Measurements from ENCODE around the gene TLN1. TPM values are rescaled to one million over a fixed set of nuclear protein-coding genes. Genes with fewer than 3 reads are reported as not detected.

The TLN1 gene
- total and polyA plus RNA-seq, 2 of the 8 experiments (the other 6 are each of a cell fraction or from before 2014, with no cell fraction given): 28.1 to 90.1 TPM

DNA sequence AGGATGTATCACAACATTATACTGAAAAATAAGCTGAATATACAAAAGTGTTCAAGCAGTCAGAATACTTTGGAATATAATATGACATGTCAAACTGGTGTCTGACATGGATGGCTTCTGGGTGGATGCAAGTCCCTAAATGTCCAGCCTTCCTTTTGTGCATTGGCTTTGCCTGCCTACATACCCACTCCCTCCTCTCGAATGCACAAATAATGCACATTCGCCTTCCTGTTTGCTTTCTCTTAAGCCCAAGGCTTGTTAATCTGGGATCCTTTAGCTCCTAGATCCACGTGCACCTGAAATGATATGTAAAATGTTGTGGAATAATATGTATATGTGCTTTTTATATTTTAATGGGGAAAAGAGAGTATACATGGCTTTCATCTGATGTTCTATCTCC lies 46.5 kb upstream of the TLN1 start:
- 91% methylated on average over 3 of the region's 3 CpGs; no CpG with 5 or more reads in 1 of the 2 experiments for WGBS, 2 experiments (ENCODE audit: extremely low coverage in 1 of 2, insufficient coverage in 1 of 2, insufficient read length in 1 of 2, insufficient replicate concordance in 2 of 2, low coverage in 1 of 2, low lambda C conversion rate in 2 of 2, missing lambda C conversion rate in 1 of 2)

More for the DNA sequence above, 46.5 kb upstream of the TLN1 start:
- no peak overlapping the region for H4K8ac ChIP-seq (ENCODE audit: extremely low read depth, insufficient read depth, low read length)
- H3K14ac ChIP-seq (ENCODE audit: insufficient read length): no peak overlapping the region
- no peaks in the 10 kb centered on the region for H3K79me1 ChIP-seq (ENCODE audit: low read depth, low read length)
- no peak for TF ChIP-seq RFX5 (IDR thresholded peaks at IDR 0.05; ENCODE audit: borderline replicate concordance, low read depth, low read length)
- TF ChIP-seq, protein P1, sequence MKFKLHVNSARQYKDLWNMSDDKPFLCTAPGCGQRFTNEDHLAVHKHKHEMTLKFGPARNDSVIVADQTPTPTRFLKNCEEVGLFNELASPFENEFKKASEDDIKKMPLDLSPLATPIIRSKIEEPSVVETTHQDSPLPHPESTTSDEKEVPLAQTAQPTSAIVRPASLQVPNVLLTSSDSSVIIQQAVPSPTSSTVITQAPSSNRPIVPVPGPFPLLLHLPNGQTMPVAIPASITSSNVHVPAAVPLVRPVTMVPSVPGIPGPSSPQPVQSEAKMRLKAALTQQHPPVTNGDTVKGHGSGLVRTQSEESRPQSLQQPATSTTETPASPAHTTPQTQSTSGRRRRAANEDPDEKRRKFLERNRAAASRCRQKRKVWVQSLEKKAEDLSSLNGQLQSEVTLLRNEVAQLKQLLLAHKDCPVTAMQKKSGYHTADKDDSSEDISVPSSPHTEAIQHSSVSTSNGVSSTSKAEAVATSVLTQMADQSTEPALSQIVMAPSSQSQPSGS (IDR thresholded peaks at IDR 0.05; ENCODE audit: low read length): no peak
- TF ChIP-seq KDM4A (IDR thresholded peaks at IDR 0.05; ENCODE audit: low read depth, low read length, severe bottlenecking): no peak
- no peak for TF ChIP-seq SIRT6 (IDR thresholded peaks at IDR 0.05; ENCODE audit: low read length)
- no peak for TF ChIP-seq FOSL1 (IDR thresholded peaks at IDR 0.05; ENCODE audit: insufficient read depth, low read depth, low read length)
- TF ChIP-seq GTF2F1 (IDR thresholded peaks at IDR 0.05; ENCODE audit: borderline replicate concordance, low read depth, low read length): no peak
- no peak for TF ChIP-seq HDAC6 (IDR thresholded peaks at IDR 0.05; ENCODE audit: low read depth, low read length)
- no peak for TF ChIP-seq EGR1 (IDR thresholded peaks at IDR 0.05; ENCODE audit: borderline replicate concordance, low read depth, low read length)
- TF ChIP-seq, protein P2, sequence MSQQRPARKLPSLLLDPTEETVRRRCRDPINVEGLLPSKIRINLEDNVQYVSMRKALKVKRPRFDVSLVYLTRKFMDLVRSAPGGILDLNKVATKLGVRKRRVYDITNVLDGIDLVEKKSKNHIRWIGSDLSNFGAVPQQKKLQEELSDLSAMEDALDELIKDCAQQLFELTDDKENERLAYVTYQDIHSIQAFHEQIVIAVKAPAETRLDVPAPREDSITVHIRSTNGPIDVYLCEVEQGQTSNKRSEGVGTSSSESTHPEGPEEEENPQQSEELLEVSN (IDR thresholded peaks at IDR 0.05): no peak
- no peak for TF ChIP-seq TAF7 (optimal IDR thresholded peaks at IDR 0.05; ENCODE audit: borderline replicate concordance, low read depth, low read length)
- no peak overlapping the region for H4K91ac ChIP-seq (replicated peaks; ENCODE audit: insufficient read length, low read length)
- H4K5ac ChIP-seq (ENCODE audit: insufficient read length, low read depth, low read length): no peak overlapping the region
- no peaks in the 10 kb centered on the region for H3K79me2 ChIP-seq (ENCODE audit: control insufficient read depth in 1 of 2, insufficient read depth in 2 of 2, low read length in 2 of 2)
- H3K27ac ChIP-seq (ENCODE audit: low read depth, low read length): no peak overlapping the region
- no peak overlapping the region for H2AK5ac ChIP-seq (ENCODE audit: low read depth, low read length)
- H3K4ac ChIP-seq (replicated peaks; ENCODE audit: insufficient read length, low read depth, low read length): no peak overlapping the region
- H3K9ac ChIP-seq (replicated peaks in 1 of 4; ENCODE audit: extremely low read depth in 1 of 4, low read depth in 3 of 4, low read length in 3 of 4): no peak overlapping the region
- POLR2A ChIA-PET (ENCODE audit: partially characterized antibody): interaction anchor here (1.0 to 1.1 kb wide), 3 partner anchors 10 to 85 kb away, joined by 3 to 5 read pairs (median 3); no protein-coding TSS in a partner anchor
- H3K56ac ChIP-seq (replicated peaks; ENCODE audit: insufficient read length, low read depth, low read length): no peak overlapping the region
- DNase-seq (ENCODE audit: low read depth in 1 of 2, low spot score in 2 of 2) (no peak), FAIRE-seq (no peak)
- no peaks in the 10 kb centered on the region for H3K23me2 ChIP-seq (ENCODE audit: low read depth, low read length)
- H2BK5ac ChIP-seq (ENCODE audit: low read depth, low read length): no peak overlapping the region
- H2AFZ ChIP-seq (ENCODE audit: low read length): no peak overlapping the region
- no peak overlapping the region for H2BK20ac ChIP-seq (ENCODE audit: low read length)
- no peaks in the 10 kb centered on the region for H3K36me3 ChIP-seq (ENCODE audit: control insufficient read depth in 2 of 4, insufficient read depth in 4 of 4, low read length in 3 of 4)
- H2BK15ac ChIP-seq (ENCODE audit: low read length): no peak overlapping the region
- CTCF ChIA-PET (ENCODE audit: partially characterized antibody): interaction anchor here (0.7 to 3.0 kb wide), 5 partner anchors 8 to 167 kb away, joined by 3 to 26 read pairs (median 3); no protein-coding TSS in a partner anchor
- peaks cover 0 to 6% (median 4%) of the 10 kb centered on the region in 4 experiments; a peak in 6 of 7 replicates for H3K4me1 ChIP-seq (replicated peaks in 1 of 4; ENCODE audit: control insufficient read depth in 3 of 4, insufficient read depth in 4 of 4, low read length in 3 of 4)
- H3K23ac ChIP-seq (ENCODE audit: insufficient read length): no peak overlapping the region
- no peak overlapping the region for H3K4me3 ChIP-seq (ENCODE audit: extremely low read depth in 1 of 4, insufficient read depth in 2 of 4, low read depth in 3 of 4, low read length in 4 of 4)
- H3K27me3 ChIP-seq (replicated peaks in 1 of 4; ENCODE audit: control insufficient read depth in 3 of 4, extremely low read depth in 1 of 4, insufficient read depth in 3 of 4, low read length in 3 of 4): no peaks in the 10 kb centered on the region
- no peak overlapping the region for H3K18ac ChIP-seq (ENCODE audit: extremely low read depth, low read length)
- no peaks in the 10 kb centered on the region for H3K9me3 ChIP-seq (ENCODE audit: insufficient read depth in 2 of 2, low read depth in 1 of 2, low read length in 1 of 2)
- no peaks in the 10 kb centered on the region for H4K20me1 ChIP-seq (replicated peaks in 1 of 2; ENCODE audit: control insufficient read depth in 1 of 2, insufficient read depth in 2 of 2, low read length in 2 of 2)
- no peak overlapping the region for H2BK120ac ChIP-seq (replicated peaks; ENCODE audit: low read depth, low read length)
- H3K4me2 ChIP-seq (ENCODE audit: insufficient read depth in 1 of 2, low read depth in 2 of 2, low read length in 2 of 2): no peak overlapping the region
- H2BK12ac ChIP-seq (ENCODE audit: low read depth, low read length): no peak overlapping the region
